Nucleus accumbens (tissue), 56 donors: Measurements from ENCODE around the gene LAGE3.

Experiments
- DNase-seq, 56 donors: peaks; one replicate each; lab custom pipeline; 2025; lab: John Stamatoyannopoulos, UW

The LAGE3 gene

DNA sequence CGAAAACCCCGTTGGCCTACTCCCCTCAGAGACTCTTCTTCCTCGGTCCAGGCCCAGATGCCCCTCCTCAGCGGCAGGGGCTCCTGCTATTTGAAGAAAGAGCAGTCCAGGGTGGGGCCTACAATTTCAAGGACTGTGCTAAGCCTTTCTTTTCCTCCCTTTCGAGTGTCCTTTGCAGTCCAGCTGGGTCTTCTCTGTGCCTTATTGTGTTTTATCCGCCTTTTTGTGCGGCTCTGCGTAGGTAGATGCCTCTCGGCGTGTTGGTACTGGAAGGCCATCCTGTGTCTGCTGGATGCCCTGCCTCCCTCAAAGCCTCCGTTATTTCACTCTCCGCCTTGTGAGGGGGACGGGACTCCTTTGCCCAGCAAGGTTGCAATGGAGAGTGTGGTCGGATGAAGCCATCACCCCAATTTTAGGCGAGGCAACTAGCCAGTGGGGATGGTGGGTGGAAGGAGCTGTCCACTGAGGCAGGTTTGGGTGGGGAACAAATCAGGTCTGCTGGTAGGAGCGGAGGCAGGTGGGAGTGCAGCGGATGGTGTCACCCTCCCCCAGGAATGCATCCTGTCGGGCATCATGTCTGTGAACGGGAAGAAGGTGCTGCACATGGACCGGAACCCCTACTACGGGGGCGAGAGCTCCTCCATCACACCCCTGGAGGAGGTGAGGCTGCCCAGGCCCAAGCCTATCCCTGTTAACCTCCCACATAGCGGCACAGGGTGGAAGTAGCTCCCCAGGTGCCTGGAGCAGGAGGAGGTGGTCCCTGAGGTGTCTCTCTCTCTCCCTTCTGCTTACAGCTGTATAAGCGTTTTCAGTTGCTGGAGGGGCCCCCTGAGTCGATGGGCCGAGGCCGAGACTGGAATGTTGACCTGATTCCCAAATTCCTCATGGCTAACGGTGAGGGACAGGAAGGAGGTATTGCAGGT, 40.8 kb downstream of the LAGE3 start:
- no peak for DNase-seq

DNA sequence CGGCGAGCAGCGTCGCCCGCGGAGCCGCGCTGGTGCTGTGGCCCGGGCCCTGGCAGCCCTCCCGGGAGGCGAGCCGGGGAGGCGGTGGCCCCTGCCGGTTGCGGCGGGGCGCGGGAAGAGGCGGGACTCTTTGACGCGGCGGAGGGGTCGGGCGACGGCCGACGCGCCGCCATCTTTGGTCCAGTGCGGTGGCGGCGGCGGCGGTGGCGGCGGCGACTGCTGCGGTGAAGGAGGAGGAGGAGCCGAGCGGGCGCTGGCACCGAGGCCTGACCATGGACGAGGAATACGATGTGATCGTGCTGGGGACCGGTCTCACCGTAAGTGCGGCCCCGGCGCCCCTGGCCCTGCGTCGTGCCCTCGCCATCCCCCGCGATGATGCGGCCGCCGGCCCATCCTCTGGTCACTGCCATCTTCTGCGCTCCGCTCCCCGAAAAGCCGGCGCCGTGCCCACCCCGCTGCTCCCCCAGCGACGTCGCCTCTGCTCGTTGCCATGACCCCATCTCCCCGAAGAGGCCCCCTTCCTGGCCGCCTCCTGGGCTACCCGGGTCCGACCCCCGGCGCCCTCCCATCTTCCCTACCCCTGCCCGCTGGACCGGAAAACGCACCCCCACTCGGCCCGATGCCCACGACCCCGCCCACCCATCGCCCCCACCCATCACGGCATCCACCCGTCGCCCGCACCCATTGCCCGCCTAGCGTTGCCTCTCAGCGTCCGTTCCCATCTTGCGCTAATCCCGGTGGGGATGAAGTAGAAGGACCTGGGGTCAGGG, 41.9 kb downstream of the LAGE3 start, which contains the start of gene GDI1:
GDI1 (plus strand) TSS at position 172 of the 770 bp plus-strand sequence; CDS start at position 273, 101 bp downstream.
- DNase-seq: peak in 26 of 56 donors; percentile 1 to 65 (median 30)

DNA sequence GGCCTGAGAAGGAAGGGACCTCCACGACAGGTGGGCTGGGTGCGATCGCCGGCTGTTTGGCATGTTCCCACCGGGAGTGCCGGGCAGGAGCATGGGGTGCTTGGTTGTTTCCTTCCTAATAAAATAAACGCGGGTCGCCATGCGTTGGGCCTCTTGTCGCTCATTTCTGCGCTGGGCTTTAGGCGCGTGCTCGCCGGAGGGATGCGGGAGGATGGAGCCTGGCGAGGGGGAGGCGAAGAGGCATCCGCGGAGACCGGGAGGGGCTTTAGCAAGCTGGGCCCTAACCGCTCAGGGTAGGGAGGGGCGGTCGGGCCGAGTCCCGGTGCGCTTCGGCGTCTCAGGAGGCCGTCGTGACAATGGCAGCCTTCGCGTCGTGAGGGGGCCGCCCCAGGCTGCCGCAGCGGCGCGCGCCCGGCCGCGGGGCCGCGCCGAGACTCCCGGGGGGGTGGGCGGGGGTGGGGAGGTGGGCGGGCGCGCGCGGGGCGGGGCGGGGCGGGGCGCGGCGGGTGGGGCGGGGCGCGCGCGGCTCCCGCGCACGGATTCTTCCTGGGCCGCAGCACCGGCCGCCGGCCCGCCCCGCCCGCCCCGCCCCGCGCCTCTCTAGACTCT, 42.6 kb downstream of the LAGE3 start:
- peak in 30 of 56 donors; percentile 2 to 65 (median 27) for DNase-seq

DNA sequence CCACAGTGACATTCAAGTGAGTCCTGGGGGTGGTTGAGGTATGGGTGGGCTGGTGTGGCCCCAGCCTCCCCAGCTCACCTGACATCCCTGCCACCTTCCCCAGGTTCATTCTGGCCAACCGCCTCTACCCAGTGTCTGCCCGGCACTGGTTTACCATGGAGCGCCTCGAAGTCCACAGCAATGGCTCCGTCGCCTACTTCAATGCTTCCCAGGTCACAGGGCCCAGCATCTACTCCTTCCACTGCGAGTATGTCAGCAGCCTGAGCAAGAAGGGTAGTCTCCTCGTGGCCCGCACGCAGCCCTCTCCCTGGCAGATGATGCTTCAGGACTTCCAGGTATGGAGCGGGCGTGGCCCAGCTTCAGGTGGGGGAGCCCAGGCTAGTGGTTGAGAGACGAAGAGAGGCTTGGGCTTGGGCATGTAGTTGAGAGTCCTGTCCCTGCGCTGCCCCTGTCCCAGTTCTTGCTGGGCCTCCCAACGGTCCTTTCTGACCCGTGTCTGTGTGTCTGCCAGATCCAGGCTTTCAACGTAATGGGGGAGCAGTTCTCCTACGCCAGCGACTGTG, 43.8 kb downstream of the LAGE3 start:
- no peak for DNase-seq

DNA sequence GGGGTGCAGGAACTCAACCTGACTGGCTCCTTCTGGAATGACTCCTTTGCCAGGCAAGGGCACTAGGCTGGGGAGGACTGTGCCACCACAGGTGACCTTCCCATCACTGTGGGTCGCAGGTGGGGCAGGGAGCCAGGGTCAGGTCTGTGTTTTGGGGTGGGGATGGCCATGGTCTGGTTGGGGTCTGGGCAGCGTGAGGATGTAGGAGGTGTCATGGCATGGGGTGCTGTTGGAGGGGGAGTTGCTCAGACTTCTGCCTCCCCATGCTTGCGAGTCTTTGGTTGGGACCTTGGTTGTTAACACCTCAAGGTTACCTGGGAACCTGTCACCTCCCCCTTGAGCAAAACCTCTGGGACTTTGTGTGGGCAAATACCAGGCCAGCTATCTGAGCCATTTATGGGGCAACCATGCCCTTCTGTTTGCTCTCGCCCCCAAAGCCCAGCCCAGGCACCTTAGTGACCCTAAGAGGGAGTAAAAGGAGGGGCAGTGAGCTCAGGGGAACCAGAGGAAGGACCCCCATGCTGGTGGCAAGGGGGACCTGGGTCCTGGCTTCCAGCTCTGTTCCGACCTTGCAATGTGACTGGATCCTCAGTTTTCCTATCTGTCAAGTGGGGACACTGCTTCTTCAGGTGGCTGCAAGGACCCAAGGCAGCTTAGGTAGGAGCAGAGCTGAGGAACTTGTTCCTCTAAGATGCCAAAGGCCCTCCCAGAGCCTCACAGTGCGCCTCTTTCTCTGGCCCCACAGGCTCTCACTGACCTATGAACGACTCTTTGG, 44.5 kb downstream of the LAGE3 start:
- DNase-seq: no peak

DNA sequence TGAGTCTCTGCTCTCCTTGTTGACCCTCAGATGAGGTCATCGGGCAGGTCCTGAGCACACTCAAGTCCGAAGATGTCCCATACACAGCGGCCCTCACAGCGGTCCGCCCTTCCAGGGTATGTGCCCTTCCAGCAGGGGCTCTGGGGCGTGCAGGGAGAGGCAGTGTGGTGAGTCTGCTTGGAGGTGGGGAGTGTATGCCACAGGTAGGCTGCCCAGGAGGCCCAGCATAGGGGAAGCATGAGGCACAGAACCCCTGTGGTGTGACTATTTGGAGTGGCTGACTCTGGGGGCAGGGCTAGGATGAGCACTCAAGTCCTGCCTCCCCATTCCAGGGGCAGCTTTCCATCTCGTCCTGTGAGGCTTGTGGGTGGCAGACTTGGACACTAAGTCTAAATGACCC, 45.5 kb downstream of the LAGE3 start:
- no peak for DNase-seq

DNA sequence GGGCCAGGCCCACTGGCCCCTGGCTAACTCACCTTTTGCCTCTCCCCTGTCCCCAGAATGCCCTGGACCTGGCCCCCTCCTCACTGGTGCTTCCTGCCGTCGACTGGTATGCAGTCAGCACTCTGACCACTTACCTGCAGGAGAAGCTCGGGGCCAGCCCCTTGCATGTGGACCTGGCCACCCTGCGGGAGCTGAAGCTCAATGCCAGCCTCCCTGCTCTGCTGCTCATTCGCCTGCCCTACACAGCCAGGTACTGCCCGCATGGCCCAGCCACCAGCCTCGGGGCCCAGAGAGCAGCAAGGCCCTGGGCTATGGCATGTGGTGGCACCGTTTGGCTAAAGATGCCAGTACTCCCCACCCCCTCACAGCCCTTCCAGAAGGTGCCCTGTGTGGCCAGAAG, 46.9 kb downstream of the LAGE3 start:
- no peak for DNase-seq

DNA sequence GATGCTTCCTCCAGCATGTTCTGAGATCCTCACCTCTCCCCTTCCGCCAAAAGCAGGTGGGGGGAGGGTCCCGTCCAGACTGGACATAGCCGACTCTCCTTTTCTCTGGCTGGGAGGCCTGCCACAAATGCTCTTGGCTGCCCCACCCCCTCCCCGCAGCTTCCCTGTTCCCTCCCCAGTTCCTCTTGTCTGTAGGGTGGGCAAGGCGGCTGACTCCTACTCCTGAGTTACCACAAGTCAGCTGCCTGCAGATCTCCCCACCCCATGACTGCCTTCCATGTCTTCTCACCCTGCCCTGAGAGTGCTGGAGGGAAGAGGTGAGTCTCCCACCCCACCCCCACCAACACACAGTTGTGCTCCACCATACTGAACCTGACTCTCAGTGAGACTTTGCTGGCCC, 47.7 kb downstream of the LAGE3 start:
- DNase-seq: peak in 5 of 56 donors; percentile 7 to 23 (median 11)

DNA sequence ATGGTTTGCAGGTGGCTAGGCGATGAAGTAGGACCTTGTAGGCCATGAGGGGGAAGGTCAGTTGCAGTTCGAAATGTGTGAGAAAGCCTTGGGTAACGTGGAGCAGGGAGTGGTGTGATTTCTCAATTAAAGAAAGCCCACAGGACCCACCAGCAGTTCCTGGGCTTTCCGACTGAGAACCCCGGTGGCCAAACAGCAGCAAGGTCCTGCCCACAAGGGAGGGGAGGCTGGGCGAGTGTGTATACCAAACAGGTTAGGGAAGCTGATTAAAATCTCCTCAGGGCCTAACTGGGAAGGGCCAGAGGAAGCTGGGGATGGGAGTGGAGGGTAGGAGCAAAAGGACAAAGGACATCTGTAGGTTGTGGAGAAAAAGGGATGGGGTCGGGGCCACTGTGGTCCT, 48.2 kb downstream of the LAGE3 start:
- DNase-seq: no peak

DNA sequence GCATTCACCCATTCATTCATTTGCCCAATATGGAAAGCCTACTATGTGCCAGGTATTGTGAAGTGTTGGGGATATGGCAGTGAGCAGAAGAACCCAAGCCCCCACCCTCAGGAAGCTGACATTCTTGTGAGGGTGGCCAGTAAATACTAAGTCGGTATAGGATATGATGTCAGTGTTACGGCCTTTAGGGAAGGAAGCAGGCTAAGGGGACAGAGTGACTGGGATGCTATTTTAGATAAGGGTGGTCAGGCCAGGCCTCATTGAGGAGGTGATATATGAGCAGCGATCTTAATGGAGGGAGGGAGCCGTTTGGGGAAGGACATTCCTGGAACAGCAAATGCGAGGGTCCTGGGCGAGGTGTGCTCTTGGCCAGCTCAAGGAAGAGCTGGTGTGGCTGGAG, 48.6 kb downstream of the LAGE3 start:
- DNase-seq: no peak

DNA sequence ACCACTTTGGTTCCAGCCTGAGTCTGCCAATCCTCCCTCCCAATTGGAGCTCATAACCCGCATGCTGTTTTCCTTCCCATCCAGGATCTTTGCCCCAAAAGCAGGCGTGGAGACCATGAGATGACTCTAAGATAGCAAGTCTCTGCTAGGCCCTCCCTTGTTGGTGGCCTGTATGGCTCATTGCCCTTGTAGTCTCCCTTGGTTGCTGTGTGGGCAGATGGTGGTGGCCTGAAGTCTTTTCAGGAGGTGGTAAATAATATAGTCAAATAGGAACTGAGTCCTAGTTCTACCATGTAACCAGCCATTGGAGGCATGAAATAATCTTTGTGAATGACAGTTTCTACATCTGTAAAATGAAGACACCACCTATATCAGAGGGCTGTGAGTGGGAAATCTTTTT, 49.4 kb downstream of the LAGE3 start:
- no peak for DNase-seq

DNA sequence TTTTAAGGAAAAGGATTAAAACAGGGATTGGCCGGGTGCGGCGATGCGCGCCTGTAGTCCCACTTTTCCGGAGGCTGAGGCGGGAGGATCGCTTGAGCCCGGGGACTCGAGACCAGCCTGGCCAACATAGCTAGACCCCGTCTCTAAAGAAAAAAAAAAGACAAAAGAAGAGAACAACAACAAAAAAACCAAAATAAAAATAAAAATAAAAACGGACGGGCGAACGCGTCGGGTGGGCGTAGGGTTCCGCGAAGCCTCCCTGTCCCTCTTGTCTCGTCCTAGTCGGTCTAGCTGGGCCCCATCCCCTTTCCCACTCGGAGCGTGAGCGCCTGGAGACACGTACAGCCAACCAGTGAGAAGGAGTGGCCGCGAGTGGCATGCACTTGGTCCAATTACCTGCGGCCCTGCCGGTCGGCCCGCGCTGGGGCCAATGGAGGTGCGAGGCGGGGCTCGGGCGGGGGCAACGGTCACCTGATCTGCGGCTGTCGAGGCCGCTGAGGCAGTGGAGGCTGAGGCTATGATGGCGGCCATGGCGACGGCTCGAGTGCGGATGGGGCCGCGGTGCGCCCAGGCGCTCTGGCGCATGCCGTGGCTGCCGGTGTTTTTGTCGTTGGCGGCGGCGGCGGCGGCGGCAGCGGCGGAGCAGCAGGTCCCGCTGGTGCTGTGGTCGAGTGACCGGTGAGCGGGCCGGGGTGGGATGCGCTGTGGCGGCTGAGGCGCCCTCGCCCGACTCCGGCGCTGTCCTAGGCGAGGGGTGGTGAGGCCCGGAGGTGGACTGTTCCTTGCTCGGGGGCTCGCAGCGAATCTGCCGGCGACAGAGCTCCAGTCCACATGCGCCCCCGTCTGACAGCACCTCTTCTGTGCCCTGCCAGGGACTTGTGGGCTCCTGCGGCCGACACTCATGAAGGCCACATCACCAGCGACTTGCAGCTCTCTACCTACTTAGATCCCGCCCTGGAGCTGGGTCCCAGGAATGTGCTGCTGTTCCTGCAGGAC, 50.6 kb downstream of the LAGE3 start, which contains the start of gene ATP6AP1:
ATP6AP1 (plus strand) TSS at position 502 of the 996 bp plus-strand sequence; CDS start at position 518, 16 bp downstream.
- peak in 55 of 56 donors; percentile 5 to 92 (median 82) for DNase-seq
